GF-D8 (cell line): ENCODE data around the gene PIANP.
A peak's percentile ranks its signal among the peaks of the same experiment; 100 is the strongest.

Source experiments
- DNase-seq: peaks from one replicate; lab custom pipeline; 2025; lab: John Stamatoyannopoulos, UW

PIANP gene

DNA sequence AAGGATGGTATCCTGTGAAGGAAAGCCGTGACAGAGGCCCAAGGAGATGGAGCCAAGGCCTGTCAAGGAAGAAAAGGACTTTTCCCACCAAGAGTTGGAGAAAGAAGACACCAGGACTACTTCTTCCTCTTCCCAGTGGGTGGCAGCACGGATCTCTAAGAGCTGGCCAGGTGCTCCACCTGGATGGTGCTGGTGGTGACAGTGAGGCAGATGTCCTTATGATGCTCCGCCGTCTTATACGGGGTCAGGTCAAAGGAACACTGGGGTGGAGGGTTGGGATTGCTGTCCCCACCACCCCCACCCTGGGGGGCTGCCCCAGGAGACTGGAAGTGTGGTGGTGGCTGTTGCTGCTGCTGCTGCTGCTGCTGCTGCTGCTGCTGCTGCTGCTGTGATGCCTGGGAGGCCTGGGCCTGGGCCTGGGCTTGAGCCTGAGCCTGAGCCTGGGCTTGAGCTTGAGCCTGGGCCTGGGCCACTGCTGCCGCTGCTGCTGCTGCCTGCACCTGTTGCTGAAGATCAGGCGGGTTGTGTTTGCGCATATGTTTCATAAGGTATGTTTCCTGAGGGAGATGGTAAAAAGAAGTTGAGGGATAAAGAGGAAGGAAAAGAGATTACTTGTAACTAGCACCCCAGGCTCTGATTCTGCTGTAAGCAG, 32.9 kb downstream of the PIANP start:
- peak; percentile 61 for DNase-seq

DNA sequence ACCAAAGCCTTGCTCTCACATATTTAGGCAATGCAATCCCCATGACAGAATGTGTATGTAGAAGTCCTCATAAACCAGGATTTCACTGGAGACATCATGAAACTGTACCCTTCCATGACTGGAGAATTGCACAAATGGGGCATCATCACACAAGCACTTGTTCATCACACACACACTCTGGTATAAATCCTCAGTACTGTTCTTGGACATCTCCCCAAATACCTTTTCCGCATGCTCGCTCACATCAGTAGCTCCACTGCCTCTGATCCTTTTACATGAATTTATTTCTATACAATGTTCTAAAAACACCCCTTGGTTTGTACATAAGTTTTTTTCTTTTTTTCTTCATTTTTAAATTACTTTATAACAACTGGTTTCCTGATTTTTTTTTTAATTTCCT, 34.4 kb downstream of the PIANP start:
- DNase-seq: no peak

DNA sequence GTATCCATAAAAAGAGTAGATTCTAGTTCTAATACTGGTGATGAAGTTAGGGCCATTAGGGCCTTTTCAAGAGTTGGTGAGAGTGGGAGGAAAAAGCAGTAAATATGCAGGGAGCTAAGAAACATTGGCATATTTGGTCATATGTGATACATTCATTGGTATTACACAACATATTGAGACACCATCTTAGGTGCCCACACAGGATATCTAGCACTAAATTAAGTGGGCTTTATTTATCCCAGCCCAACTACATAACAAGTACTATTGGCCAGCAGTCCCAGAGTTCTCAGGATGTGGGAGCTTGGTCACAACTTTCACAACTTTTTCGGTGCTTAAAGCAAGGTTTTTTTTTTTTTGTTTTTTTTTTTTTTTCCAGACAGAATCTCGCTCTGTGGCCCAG, 35.7 kb downstream of the PIANP start:
- DNase-seq: peak; percentile 67

DNA sequence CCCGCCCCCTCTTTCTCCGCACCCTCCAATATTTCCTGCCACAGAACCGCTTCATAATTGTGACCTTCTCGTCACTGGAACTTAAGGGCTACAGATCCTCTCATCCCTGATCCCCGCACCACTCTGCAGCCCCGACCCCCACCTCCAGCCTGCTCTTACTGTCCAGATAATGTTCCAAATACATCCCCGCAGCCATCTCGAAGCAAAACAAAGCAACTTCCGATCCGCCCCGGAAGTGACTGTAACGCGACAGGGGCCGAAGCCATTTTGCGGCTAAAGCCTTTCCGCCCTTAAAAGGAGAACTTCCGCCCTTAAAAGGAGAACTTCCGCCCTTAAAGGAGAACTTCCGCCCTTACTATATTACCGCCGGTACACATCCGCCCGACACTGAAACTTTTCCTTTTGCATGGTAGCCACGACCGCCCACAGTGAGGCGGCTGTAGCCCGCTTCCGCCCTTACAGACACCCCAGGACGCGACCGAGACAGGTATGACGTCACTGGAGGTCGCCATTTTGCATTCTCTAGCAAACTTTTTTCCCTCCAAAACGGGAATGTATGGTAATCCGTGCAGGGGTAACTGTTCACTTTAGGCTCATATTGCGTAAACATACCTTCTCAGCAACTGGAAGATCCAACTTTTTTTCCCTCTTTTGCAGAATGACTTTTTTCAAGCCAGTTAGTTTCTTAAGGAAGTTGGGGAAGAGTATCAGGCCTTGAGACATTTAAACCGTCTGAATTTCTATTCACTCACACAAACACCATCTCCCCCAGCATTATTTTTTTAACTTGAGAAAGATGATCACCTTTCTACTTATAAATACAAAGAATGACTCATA, 37.5 kb downstream of the PIANP start, which contains the start of gene ING4:
TSS of gene ING4 (minus strand) at position 214 of the 837 bp plus-strand sequence. CDS start at position 196, 18 bp downstream.
- DNase-seq: peak; percentile 98

DNA sequence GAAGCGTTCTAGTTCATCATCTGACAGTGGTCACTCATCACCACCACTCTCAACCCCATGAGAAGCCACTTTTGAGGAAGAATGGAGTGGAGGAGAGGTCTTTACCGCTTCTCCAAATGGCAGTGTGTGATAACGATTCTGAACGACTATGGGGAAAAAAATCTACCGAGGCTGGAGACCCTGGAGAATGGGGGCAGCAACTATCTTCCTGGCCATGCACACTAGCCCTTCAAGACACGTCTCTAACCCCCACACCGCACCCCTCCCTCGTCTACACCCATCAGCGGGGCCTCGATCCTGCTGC, 38.1 kb downstream of the PIANP start:
- no peak for DNase-seq

DNA sequence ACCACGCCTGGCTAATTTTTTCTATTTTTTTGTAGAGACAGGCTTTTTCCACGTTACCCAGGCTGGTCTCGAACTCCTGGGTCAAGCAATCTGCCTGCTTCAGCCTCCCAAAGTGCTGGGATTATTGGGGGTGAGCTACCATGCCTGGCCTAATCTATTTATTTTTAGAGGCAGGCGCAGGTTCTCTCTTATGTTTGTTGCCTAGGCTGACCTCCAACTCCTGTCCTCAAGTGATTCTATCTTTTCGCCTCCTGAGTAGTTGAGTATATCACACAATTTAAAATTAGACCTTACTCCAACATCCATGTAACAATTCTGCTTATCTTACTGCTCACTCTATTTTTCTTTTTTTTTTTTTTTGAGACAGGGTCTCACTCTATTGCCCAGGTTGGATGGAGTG, 46.6 kb downstream of the PIANP start:
- no peak for DNase-seq

DNA sequence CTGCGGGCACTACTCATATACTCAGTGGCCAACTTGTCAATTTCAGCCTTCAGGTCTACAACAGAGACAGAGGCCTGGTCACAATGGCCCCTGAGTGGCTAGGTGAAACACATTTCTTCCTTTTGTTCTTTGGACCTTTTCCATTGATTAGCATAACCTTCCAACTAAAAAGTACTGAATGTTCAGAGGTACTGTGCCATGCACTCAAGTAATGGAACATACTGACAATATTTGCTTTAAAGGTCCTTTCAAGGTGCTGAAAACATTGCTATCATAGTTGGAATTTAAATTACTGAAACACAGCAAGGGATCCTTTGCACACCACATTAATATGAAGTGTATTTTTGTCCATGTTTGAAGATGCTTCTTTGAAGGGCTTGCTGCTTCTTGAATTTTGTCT, 47.3 kb downstream of the PIANP start:
- no peak for DNase-seq

DNA sequence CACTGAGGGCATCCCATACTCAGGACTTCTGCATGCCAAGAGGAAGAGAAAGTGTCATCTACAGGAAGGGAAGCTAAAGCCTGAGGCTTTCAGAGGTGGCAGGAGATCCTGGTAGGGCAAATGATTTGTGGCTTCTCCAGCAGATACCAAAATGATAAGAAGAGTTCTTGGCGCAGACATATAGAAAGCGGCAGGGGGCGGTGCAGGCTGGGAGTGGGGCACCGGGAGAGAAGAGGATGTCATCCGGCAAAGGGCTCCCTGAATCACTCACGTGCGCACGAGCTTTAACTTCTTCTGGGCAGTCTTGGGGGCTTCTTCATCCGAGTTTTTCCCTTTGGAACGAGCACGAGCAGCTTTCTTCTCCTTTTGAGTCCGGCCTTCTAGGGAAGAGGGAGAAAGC, 48.2 kb downstream of the PIANP start:
- no peak for DNase-seq

DNA sequence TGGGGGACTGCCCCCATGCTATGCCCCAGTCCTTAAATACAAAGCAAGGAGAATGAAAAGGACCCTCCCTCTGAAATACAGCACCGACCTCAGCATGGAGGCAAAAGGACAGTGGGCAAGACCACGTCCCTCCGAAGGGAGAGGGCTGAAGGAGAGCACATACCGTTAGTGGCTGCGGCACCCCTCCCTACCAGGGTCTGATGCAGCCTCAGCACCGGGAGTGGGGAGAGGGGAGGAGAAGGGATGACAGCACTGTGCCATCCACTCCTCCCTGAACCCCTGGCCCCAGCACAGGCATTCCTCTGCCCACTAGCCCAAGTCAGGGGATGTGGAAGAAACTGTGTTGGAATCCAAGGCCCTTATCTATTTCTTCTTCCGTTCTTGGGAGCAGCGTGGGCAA, 49.8 kb downstream of the PIANP start:
- DNase-seq: no peak

DNA sequence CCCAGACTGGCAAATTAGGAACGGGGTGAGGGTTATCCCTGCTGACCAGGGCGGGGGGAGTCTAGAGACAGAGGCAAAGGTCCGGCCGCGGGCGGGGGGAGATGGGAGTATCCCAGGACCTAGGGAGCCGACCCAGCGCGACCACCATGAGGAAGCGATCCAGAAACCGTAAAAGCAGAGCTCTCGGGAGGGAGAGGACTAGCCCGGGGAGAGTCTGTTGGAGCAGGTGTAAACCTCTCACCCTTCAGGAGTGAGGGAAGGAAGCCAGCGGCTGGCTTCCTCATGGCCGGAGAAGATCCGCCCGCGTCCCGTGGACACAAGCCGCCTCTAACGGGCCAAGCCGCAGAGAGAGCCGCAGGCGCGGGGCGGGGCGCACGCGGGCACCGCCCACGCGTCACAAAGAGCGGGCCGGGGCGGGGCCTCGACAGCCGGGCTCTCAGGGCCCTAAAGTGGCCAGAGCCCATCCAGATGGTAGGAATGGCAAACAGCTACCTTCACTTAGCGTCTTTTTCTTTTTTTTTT, 53.5 kb downstream of the PIANP start, which contains the start of gene ACRBP:
TSS of gene ACRBP (minus strand) at position 350 of the 522 bp plus-strand sequence. CDS start at position 284, 66 bp downstream.
- DNase-seq: no peak

DNA sequence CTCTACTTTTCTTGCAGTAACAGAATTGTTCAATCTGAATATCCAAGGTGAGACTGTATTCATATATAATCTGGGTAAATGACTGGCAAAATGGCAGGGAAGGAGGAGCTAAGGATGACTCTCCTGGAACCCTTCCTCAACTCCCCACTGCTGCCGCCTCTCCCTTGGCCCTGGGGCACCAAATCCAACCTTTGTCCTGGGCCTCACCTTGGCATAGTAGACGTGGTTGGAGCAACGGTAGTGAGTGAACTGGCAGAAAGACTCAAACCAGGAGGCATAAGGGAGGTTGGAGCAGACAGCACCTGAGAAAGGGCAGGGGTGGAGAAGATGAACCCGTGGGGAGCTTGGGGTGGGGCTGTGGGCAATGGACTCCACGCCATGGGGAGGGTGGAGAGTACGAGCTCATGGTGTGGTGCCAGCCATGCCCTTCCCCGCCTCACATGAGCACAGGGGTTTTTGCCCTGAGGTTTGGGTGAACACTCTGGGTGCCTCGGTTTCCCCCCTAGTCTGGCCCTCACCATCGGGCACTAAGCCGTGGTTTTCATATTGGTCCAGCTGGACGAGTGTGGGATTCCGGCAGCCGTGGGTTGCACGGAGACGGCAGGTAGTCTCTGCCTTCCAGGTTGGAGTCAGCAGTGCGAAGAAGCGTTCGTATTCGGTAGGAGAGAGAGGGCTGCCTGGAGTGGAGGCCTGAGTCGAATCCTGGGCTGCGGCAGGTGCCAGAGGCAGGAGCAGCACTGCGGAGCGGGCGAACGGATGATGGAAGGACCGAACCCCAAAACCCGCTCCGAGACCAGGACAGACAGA, 54.1 kb downstream of the PIANP start:
- DNase-seq: no peak

DNA sequence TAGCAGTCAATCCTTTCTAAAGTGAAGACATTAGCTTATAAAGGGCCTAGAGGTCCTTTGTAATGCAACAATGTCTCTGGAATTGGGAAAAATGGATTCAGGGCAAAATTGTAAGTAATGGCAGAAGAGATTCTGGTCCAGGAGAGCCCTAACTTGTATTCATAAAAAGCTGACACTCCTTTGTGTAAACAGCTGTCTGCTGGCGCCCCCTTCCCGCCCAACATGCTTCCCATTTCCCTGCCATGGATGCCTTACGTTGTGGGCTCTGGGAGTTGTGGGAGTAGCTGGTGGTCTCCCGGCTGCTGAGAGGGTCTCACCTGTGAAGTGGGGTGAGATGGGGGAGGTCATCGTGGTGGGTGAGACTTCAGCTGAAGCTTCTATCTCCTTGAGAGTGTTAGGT, 55.7 kb downstream of the PIANP start:
- no peak for DNase-seq

DNA sequence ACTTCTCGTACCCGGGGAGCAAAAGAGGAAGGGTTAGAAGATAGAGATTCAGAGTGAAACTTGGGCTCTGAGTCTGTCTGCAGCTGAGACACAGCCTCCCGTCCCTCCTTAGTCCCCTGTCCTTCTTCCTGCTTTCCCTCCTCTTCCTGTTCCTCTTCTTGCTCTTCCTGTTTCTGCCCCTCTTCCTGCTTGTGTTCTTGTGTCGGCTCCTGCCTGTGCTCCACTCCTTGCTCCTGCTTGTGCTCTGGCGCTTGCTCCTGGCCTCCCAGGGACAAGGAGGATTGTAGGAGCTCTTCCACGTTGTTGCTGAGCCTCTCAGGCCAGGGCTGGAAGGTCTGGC, 56.4 kb downstream of the PIANP start:
- peak; percentile 41 for DNase-seq
